Cardiac fibroblast (primary cell): ENCODE measurements around the gene CFAP57.

ENCODE experiments used
- DNase-seq, 2 donors: peaks; one replicate each; pipeline versions ENCODE4 v3.0.0 to v3.0.0-alpha.2; 2010; ENCODE audit warnings: low read depth in 2 of 2
- H3K4me3 ChIP-seq, 2 donors: replicated peaks in 1 of 2; 1 replicate in 1 of 2; 2 replicates in 1 of 2; pipeline ENCODE4 v1.5.1; 2011; ENCODE audit warnings: low read depth in 2 of 2, low read length in 2 of 2, mild to moderate bottlenecking in 2 of 2, moderate library complexity in 1 of 2
- TF ChIP-seq, protein P1 (sequence below): IDR thresholded peaks from one replicate; pipeline ENCODE4 v1.5.1; 2011; ENCODE audit warnings: low read depth, mild to moderate bottlenecking, low read length, inconsistent platforms

The CFAP57 gene

DNA sequence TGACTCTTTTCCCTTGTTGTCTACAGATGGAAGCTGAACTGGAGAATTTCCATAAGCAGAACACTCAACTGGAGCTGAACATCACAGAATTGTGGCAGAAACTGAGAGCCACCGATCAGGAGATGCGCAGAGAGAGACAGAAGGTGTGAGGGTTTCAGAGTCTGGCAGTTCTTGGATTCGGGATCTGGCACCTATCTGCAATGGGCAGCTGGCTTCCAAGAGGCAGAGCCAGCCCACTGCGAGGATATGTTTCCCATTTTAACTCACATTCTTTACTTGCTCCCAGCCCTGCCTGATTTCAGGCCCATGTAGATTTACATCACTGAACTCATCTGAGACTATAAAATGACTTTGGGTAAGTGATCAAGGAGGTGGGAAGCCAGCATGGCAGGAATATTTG is 60.4 kb downstream of the CFAP57 start:
- H3K4me3 ChIP-seq, result no peak overlapping the region
- TF ChIP-seq, protein P1, sequence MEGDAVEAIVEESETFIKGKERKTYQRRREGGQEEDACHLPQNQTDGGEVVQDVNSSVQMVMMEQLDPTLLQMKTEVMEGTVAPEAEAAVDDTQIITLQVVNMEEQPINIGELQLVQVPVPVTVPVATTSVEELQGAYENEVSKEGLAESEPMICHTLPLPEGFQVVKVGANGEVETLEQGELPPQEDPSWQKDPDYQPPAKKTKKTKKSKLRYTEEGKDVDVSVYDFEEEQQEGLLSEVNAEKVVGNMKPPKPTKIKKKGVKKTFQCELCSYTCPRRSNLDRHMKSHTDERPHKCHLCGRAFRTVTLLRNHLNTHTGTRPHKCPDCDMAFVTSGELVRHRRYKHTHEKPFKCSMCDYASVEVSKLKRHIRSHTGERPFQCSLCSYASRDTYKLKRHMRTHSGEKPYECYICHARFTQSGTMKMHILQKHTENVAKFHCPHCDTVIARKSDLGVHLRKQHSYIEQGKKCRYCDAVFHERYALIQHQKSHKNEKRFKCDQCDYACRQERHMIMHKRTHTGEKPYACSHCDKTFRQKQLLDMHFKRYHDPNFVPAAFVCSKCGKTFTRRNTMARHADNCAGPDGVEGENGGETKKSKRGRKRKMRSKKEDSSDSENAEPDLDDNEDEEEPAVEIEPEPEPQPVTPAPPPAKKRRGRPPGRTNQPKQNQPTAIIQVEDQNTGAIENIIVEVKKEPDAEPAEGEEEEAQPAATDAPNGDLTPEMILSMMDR, result no peak
- DNase-seq, result no peak

- DNase-seq, result no peak
- TF ChIP-seq, protein P1, result no peak
- no peak overlapping the region for H3K4me3 ChIP-seq
Observed at GRCh38 chr1:43233631-43234030, 61.5 kb downstream of the CFAP57 start.

DNA sequence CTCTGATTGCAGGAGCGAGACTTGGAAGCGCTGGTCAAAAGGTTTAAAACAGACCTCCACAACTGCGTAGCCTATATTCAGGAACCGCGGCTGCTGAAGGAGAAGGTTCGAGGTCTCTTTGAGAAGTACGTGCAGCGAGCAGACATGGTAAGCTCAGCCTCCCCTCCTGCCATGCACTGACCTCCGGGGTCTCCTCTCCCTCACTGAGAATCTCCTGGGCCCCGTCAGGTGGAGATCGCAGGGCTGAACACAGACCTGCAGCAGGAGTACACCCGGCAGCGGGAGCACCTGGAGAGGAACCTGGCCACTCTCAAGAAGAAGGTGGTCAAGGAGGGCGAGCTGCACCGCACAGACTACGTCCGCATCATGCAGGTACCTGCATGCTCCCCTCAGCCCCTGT is 62.1 kb downstream of the CFAP57 start:
- no peak for DNase-seq
- TF ChIP-seq, protein P1, result no peak
- H3K4me3 ChIP-seq, result no peak overlapping the region

DNA sequence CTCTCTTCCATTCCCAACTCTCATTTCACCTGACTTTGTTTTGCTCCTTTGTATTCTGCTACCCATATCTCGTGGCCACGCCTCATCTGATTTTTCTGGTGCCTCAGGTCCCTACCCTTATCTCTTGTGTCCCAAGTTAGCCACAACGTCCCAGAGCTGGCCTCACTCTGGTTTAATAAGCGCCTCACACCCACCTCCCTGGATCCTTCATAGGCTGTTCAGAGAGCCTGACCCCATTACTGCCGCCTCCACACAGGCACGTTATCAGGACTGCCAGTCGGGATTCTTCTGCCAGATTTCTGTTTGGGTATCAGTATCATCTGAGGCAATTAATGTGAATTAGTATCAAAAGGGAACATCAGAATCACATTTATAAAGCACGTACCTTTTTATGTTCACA is 62.9 kb downstream of the CFAP57 start:
- TF ChIP-seq, protein P1, result no peak
- H3K4me3 ChIP-seq, result no peak overlapping the region
- no peak for DNase-seq

GRCh38 chr1:43235451-43236121 is 63.5 kb downstream of the CFAP57 start:
- no peak overlapping the region for H3K4me3 ChIP-seq
- TF ChIP-seq, protein P1, result no peak
- no peak for DNase-seq

DNA sequence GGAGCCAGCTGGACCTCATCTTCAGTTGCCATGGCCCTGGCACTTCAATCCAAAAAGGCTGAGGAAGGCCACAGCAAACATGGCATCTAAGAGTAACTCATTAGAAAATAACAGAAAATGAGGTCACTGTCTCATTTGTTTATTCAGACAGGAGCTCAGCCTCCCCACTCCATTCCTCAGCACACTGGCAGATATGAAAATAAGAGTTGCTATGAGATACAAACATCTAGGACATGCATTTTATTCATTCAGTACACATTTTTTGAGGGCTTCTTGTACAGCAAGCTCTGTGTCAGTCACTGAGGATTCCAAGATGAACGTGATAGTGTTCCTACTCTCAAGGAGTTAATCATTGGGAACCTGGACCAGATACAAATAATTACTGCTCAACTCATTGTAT is 65.0 kb downstream of the CFAP57 start:
- TF ChIP-seq, protein P1, result no peak
- DNase-seq, result no peak

GRCh38 chr1:43238085-43238484 is 66.0 kb downstream of the CFAP57 start:
- no peak overlapping the region for H3K4me3 ChIP-seq
- peak; percentile 81 to 82 for DNase-seq
- TF ChIP-seq, protein P1, result peak; percentile 85

More for the DNA sequence above, 65.0 kb downstream of the CFAP57 start:
- H3K4me3 ChIP-seq, result no peak overlapping the region
